SKM-1 (cell line): ENCODE results near the gene C9orf43.
"Not testable (repeated sequence)": the region's sequence is repeated elsewhere in the genome, so short reads cannot be mapped to it uniquely, and the experiment has no call there.

Experiments
- DNase-seq: peaks from one replicate; lab custom pipeline; 2025; ENCODE audit not compliant: unreplicated experiment; lab: John Stamatoyannopoulos, UW

C9orf43 gene

DNA sequence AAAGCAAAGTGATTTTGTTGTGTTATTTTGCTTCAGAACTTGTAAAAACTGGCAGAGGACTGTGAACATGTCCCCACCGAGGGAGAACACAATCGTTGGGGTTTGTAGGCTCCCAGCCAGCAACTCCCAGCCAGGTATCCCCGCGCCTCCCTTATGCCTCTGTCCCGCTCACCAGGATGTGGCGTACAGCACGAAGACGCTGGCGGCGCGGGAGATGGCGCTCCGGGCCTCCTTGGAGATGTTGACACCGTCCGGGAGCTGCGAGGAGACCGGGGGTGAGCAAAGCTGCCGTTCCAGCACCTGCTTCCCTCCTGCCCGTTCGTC is 702 bp upstream of the C9orf43 start:
- no peak for DNase-seq

DNA sequence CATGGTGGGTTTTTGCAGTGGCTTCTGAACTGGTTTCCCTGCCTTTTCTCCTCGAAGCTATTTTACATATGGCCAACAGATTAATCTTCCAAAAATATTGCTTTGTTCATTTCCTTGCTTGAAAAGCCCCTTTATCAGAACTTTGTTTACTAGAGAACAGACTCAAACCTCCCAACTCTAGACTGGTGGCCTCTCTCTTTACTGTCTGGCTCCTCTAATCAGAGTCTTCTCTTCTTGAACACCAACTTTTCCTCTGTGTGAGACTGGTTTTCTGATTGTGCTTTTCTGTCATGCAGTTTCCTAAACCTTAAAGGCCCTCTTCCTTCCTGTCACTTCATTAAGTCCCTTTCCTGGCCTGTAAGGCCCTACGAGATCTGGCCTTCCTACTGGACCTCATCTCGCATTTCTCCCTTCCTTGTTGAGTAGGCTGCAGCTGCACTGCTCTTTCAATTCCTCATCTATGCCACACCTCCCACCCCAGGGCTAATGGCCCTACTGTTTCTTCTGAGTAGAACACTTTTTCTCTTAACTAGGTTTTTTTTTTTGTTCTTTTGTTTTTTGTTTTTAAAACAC is 5.7 kb downstream of the C9orf43 start:
- DNase-seq = no peak

DNA sequence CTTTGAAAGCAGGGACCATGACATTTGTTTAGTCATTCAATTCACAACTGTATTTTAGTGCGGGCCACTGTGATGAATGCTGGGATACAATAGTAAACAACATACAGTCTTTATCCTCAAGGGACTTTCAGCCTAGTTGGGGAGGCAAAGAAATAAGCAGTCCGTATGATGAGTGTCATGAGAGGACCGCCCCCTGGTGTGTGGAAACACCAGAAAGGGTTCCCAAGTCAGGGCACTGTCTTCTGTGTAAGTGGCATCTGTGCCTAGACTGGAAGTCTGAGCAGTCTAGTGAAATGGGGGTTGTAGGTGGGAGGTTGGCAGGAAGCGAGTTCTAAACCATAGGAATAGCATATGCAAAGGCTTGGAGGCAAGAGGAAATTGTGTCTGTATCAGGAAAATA is 6.8 kb downstream of the C9orf43 start:
- no peak for DNase-seq

DNA sequence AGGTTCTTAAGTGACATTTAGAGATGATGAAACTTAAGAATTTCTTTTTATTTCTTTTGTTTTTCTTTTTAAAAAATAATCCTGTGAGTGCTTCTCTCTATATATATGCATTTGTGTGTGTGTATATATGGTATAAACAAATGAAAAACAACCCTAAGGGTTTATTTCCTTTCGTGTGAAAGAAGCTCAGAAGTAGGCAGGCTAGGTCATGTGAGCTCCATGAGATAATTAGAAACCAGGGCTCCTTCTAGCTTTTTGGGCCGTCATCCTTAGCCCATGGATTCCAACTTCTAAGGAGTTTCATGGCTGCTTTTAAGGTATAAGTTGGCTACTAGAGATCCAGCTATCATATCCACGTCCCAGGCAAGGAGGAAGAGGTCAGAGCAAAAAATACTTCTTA is 11.2 kb downstream of the C9orf43 start:
- DNase-seq = no peak

DNA sequence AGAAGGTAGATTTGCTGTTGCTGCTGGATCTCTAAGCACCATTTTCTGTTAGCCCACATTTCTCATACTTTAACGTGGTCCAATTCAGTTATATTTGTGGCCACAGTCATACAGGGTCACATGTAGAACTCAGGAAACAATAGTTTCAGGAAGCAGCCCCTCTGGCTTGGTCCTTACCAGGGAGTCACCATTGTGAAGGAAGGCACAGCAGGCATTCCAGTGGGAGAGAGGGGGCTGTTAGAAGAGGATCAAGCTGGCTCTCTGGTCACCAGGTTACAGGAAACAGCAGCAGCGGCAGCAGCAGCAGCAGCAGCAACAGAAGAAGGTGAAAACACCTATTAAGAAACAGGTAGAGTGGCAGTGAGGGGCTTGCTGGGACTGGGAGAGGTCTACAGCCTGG is 14.5 kb downstream of the C9orf43 start:
- DNase-seq = no peak

DNA sequence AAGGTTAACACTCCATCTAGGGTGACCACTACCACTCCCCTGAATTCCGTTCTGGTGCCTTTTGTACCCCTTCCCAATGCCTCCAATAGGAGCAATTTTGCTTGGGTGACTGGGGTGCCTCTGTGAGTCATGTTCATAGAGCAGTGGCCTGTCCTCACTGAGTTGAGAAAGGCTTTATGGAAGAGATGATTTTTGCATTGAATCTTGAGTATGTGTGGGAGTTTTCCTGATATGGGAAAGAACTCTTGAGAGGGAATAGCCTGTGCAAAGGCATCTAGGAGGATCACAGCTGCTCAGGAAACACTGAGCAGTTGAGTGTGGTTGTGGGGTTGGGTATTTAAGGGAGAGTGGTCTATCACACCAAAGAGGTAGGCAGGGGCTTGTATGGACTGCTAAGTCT is 16.2 kb downstream of the C9orf43 start:
- DNase-seq = no peak

DNA sequence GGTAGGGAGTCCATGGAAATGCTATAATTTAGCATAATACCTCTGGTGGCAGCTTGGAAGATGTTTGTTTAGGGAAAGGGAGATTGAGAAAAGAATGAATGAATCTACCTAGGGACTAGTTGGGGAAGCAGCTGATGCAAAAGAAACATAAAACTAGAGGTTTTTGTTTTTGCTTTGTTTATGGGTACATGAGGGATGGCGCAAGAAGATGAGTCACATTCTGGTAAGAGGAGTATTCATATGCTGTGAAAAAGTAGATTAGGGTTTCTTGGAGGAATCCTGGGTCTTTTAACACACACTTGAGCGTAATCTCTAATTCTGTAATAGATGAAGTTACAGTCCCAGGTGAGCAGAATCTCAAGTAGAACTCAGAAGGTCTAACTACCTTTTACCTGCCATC is 17.1 kb downstream of the C9orf43 start:
- no peak for DNase-seq

DNA sequence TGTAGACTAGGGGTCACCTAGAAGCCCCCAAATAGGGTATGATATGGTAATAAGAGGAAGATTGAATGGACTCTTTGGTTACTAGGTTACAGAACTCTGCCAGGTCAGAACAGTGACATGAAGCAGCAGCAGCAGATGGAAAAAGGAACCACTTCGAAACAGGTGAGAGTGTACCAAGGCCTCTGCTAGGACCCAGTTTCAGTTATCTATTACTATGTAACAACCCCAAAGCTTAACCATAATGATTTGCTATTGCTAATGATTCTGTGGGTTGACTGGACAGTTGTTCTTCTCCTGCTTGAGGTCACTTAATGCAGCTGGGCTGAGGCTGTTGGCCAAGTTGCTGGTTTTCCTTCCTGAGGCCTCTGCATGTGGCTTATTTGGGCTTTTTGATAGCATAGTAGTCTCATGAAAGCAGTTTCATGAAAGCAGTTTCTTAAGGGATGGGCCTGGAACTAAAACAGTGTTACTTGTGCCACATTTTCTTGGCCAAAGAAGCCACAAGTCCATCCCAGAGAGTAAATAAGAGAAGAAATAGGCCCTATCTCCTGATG is 17.6 kb downstream of the C9orf43 start:
- DNase-seq = no peak

DNA sequence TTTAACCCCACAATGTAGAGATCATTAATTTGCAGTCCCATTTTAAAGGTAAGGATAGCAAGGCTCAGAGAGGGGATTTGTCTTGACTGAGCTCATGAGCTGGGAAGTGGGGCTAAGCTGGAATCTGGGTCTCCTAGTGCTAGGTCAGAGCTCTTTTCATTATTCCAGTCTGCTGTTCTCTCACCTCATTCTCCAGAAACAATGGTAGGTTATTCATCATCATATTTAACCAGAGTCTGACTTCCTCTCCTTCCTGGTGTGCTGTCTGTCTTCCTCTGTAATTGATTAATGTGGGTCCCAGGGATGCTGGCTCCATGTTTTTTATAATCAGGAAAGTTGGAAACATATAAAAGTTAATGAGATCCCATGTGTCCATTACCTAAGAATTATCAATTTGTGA is 20.6 kb downstream of the C9orf43 start:
- DNase-seq = no peak

DNA sequence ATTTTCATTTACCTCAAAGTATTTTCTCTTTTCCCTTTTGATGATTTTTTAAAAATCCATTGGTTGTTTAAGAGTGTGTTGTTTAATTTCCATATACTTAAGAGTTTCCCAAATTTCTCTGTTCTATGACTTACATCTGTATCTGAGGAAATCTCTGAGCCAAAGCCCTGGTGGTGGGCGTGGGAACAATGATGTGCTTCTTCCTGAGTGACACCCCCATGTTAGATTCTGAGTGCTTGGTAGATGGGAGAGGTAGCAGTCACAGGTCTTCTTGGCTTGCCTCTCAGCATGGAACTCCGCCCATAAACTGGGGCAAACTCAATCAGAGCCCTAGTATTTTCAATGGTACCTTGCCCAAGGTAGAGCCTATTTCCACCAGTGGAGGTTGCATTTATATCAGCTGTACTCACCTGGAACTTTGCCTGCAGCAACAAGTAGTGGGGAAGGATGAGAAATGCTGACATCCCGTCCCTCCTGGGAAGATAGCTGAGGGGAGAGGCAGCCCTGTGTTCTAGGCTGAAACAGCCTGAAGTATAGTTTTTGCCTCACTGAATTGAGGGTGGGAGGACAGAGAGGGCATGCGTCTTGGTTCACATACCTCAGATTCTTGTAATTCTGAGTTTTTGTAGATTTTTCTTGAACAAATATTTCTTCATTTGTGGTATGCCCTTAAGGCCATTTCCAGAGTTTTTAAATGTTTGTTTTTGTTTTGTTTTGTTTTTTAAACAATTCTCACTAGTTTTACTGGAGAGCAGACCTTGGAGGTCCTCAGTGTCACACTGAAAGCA is 26.4 kb downstream of the C9orf43 start:
- DNase-seq = no peak

DNA sequence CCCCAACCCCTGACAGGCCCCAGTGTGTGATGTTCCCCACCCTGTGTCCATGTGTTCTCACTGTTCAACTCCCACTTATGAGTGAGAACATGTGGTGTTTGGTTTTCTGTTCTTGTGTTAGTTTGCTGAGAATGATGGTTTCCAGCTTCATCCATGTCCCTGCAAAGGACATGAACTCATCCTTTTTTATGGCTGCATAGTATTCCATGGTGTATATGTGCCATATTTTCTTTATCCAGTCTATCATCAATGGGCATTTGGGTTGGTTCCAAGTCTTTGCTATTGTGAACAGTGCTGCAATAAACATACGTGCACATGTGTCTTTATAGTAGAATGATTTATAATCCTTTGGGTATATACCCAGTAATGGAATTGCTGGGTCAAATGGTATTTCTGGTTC is 27.2 kb downstream of the C9orf43 start:
- DNase-seq = not testable (repeated sequence)

DNA sequence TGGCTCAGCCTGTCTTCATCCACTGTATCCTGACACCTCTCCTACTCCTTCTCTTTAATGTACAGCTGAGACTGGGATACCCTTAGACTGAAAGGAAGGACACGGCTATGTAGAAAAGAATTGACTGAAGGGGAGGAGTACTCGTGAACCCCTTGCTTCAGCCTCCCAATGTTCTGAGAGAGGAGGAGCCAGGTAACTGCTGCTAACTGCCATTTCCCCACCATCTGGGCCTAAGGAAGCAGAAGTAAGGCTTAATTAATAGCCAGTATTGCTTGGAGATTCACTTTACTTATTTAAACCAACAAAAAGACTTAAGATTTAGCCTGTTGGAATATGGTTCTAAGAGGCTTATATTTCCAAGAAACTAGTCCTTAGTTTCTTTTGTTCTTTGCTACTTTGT is 34.2 kb downstream of the C9orf43 start:
- DNase-seq = no peak

DNA sequence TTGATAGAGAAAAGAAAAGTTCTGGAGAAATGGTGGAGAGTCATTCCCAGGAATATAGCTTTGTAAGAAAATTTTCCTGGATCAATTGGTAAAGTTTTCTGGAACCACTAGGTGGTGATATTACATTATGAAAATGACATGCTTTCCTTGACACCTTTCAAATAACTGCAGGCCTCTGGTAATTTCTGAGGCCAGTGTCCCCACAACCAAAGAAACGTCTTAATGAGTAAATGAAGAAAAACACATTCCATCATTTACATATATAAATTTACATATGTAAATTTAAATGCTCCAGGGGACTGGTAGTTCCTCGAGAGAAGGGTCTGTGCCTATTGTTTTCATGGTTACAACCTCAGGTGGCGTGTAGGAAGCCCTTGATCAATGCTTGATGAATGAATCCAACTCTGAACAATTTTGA is 35.8 kb downstream of the C9orf43 start:
- DNase-seq = no peak

DNA sequence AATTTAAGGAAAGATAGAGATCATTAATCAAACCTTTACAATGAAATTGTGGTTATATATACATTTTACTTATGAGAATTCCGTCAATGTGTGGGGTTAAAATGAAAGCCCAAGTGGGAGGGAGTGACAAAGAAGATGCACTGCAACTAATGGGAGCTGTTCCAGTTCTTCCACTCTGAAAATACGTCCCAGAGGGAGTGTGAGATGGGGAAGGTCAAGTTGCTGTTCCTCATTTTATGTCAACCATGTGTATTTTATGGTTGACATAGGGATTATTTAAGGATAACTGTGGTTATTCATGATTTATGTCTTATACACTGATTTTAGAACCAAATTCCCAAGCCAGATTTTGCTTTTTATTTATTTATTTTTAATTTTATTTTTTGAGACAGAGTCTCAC is 38.8 kb downstream of the C9orf43 start:
- no peak for DNase-seq

DNA sequence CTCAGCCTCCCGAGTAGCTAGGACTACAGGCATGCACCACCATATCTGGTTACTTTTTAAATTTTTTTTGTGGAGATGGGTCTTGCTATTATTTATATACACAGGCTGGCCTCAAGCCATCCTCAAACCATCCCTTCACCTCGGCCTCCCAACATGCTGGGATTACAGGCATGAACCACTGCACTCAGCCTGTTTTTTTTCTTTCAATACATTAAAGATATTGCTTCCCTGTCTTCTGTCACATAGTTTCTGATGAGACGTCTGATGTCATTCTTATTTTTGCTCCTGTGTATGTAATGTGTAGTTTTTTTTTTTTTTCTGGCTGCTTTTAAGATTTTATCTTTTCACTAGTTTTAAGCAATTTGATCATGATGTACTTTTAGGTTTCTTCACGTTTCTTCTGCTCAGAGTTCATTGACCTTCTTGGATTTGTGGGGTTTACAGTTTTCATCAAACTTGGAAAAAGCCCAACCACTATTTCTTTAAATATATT is 41.6 kb downstream of the C9orf43 start:
- no peak for DNase-seq

DNA sequence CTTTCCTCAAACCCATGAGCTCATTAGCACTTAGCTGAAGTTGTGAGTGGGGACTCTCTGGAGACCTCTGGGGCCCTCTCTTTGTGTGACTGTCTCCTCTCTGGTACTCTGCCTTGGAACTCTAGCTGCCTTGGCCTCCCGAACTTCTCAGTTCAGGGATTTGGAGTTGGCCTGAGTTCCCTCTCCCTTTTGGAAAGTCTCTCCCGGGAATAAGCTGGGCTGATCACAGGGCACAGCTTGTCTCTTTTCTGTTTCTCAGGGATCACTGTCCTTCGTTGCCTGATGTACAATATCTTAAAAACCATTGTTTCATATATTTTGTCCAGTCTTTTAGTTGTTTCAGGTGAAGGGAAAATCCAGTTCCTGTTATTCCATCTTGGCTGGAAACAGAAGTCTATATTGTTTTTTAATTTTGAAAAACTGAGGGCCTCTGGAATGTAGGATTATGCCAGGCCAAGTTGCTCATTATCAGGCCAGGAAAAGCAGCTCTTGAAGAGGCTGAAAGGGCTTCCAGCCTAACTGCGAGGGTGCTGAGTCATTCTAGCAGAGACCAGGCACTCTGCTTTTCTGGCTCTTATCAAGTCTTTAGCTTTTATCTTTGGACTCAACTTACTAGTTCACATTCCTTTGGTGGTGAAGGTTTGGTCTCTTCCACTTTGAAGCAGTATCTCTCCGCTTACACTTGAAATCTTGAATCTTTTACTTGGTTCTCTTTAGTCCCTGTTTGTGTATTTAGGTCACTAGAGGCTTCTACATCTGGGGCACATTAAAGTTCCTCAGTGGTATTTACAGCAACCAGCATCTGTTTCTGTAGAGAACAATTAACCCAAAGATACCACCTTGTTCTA is 44.6 kb downstream of the C9orf43 start:
- DNase-seq = no peak

DNA sequence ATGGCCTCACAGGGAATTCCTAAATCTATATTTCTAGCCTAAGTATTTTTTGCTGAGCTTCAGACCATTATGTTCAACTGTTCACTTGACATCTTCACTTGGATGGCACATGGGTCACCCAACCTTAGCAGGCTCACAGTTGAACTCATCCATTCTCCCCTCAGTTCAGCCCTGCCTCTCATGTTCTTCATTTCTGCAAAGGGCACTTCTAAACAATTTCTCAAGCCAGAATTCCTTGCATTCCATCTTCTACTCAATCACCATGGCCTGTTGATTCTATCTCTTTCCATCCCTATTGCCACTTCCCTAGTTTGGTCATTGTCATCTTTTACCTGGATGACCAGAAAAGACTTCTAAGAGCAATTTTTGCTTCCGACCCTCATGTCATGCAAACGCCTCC is 45.7 kb downstream of the C9orf43 start:
- DNase-seq = no peak

DNA sequence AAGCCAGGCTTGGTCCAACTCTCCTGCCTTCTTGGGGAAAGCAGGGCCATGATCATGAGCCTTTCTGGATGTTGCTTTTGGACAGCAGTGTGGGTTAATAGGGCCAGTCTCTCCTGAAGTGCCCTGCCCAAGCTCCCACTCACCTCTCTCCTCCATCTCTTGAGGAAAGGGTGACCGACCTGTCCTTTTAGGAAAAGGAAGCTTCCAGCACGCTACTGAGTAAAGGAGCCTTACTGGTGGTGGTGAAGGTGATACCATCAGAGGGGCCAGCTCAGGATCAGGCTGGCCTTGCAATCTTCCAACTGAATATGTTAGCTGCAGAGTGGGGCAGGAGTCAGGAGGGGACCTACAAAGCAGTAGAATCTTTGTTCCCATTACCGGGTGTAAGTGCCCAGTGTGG is 50.7 kb downstream of the C9orf43 start:
- no peak for DNase-seq

DNA sequence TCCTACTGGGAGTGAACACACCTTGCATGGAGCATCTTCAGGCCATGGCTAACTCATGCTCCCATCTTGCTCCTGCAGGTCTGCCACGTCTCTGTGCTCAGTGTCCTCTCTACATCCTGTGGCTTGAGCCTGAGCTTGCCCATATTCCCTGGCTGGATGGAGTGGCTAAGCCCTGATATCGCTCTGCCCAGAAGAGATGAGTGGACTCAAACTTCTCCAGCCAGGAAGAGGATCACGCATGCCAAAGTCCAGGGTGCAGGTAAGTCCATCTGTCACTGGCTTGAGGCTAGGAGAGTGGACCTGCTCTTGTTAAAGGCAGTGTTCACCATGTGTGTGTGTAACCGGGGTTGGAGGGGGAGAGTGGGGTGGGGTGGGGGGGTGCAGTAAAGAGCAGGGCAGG is 51.4 kb downstream of the C9orf43 start:
- DNase-seq = no peak

DNA sequence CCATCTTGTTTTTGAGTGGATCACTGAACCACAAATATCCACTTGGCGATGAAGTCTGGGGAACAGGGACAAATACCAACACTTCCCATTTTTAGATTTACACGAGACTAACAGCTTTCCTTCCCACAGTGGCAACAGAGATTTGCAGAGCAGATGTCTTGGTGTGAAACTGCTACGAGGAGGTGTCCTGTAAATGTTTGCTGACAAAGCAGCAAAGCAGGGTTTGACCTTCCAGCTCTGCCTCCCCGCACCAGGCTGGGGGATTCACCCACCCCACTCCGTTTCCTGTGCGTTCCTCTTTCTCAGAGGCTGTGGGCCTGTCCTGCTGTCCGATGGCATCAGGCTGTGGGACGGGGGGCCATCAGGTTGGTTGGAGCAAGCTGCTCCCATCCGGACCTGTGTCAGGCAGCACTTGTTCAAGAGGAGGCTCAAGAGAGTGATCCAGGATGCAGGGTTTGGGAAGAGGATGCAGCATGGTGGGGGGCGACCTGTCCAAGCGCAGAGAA is 52.3 kb downstream of the C9orf43 start:
- no peak for DNase-seq

DNA sequence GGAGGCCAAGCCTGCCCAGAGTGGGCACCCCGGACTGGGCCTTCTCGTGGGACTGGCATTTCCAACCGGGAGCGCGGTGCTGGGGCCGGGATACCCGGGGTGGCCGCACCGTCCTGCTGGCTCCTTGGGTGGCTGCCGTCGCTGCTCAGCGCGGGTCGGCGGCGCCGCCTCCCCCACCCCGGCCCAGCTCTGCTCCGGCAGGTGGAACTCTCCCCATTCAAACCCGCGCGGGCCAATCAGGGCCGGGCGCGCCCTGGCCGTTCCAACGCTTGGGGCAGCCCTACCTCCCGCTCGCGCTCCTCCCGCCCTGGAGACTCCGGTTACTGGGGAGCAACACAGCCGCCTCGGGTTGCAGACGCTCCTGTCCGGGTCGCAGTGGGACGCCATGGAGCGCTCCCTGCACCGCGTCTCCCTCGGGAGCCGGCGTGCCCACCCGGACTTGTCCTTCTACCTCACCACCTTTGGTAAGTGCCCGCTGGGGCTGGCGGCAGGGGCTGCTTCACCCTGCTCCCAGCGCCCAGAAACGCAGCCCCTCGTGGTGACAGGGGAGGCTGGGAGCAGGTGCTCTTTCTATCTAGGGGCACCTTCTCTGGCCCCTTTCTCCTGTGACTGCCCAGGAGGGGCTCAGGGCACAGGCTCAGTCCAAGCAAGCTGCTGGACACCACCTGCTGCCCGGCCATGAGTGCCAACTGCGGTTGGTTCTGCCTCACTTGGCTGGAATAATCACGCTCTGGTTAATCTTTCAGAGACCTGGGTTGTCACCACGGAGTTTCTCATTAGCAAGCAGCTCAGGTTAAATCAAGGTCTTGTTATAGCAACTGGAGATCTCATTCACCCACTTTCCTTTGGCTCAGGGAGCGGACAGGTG is 53.1 kb downstream of the C9orf43 start, which contains the start of gene RGS3:
Gene RGS3, plus strand, starts transcription at position 310 of the 868 bp plus-strand sequence. Its CDS starts 76 bp downstream, at position 386.
- DNase-seq = no peak
